HS-27A (cell line): Measurements from ENCODE around the gene MINDY4.

ENCODE experiments used
- DNase-seq: peaks from one replicate; pipeline ENCODE4 v3.0.0-alpha.2; 2012; ENCODE audit warnings: low read depth, missing footprints

Gene MINDY4

DNA sequence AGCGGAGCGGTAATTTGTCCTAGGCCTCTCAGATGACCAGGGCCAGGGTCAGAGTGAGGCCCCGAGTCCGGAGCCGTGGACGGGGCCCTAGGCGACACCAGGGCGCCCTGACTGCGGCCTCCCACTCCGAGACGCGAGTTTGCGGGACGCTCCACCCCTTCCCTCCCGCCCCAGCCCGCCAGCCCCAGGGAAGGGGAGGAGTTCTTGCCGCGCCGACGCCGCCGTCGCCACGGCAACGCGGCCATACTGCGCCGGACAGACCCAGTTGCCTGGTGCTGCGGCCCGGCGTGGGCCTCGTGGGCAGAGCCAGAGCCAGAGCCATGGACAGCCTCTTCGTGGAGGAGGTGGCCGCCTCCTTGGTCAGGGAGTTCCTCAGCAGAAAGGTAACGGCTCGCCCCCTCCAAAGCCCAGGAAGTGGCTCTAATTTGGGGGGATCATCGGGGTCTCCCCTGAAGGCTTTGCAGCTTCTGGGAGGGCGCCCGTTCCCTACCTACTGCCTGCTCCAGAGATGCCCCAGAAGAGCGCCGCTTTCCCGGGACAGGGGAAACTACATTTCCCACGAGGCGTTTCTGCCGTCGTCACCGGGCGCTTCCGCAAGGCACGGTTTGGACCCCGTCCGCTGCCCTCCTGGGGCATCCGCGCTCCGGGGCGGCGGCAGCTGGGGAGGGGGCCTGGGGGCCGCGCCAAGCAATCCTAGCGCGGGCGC is at the start of gene MINDY4:
Gene MINDY4, plus strand, starts transcription at position 244 of the 706 bp plus-strand sequence. Its CDS starts 77 bp downstream, at position 321.
- DNase-seq = no peak

DNA sequence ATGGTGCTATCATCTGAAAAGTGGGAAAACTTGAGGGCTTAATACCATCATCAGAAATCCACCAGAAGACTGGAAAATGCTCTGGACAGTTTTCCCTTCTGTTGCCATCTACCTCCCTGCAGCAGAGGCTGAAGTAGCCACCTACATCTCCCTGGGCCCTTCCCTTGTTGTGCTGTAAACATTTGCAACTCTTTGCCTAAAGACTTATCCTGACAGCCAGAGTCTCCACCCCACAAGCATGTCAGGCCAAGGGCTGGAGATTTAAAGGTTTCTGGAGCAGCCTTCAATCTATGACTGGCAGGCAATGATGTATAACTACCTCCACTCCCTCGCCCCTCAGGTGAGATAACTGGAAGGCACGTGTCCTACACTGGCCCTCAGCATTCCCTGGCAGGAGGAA is 49.0 kb upstream of the MINDY4 start:
- DNase-seq = no peak

DNA sequence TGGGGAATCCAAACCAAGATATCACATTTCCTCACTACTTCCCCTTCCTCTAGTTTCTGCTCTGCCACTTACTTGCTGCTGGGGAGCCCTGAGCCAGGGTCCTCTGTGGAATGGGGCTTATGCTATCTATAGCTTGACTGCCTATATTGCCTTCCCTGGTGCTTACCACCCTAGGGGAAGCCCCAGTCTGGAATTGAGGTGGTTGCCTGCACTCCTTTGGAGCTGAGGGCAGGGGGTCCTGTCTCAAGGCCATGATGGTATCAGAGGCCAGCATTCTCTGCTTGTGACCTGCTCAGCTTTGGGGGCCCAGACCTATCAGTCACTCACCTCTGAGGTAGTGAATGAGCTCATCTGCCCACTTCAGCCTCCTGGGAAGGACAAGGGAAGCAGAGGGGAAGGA is 48.5 kb upstream of the MINDY4 start:
- no peak for DNase-seq

- no peak for DNase-seq
These were observed 47.4 kb upstream of the MINDY4 start for GRCh38 chr7:30723776-30724175.

- no peak for DNase-seq
These were observed 44.8 kb upstream of the MINDY4 start for GRCh38 chr7:30726296-30727006.

GRCh38 chr7:30727061-30727945 is 43.9 kb upstream of the MINDY4 start:
- DNase-seq = no peak

DNA sequence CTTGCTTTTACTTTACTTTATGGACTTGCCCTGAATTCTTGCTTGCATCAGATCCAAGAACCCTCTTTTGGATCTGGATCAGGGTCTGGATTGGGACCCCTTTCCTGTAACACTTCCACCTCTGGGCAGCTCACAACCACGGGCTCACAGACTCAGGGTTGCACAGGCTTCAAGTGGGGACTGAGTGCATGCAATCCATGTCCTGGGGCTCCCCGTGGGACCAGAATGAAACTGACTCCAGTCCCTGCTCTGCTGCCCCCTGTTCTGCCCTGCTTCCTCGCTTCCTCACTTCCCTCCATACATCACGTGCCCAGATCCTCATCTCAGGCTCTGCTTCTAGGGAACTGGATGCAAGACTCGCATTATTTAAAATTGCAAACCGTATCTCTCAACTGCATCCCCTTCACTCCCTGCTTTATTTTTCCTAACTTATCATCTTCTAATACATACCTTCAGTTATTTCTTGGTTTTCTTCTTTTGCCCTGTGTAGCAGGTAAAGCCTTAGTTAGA is 42.6 kb upstream of the MINDY4 start:
- DNase-seq = no peak

DNA sequence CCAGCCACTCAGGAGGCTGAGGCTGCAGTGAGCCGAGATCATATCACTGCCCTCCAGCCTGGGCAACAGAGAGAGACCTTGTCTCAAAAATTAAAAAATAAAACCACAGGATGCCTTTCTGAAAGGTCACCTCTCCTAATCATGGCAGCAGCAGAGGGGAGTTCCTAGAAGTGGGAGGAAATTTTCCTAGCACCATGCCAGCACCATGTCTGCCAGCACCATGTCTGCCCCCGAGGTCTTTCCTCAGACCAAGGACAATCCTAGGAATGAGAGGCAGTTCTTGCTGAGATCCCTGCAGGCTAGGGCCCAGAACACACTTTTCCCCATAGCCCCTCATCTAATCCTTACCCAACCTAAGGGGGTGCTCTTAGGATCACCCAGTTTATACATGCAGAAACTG is 41.6 kb upstream of the MINDY4 start:
- no peak for DNase-seq

DNA sequence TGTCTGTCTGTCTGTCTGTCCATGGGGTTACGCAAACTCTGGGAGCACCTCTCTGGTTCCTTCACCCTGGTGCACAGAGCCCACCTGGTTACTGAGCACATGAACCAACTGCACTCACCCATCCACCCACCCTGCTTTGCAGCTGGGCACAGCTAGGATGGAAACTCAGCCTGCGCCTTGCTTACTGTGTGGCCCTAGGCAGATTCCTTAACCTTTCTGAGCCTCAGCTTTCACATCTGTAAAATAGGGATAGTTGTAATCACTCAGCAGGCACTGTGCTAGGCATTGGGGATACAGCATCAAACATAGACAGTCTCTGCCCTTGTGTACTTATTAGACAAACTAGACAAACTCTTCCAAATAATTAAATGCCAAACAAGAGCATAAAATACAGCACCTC is 41.1 kb upstream of the MINDY4 start:
- DNase-seq = no peak

GRCh38 chr7:30730996-30731395 is 40.2 kb upstream of the MINDY4 start:
- no peak for DNase-seq

GRCh38 chr7:30731581-30731980 is 39.6 kb upstream of the MINDY4 start:
- DNase-seq = no peak

DNA sequence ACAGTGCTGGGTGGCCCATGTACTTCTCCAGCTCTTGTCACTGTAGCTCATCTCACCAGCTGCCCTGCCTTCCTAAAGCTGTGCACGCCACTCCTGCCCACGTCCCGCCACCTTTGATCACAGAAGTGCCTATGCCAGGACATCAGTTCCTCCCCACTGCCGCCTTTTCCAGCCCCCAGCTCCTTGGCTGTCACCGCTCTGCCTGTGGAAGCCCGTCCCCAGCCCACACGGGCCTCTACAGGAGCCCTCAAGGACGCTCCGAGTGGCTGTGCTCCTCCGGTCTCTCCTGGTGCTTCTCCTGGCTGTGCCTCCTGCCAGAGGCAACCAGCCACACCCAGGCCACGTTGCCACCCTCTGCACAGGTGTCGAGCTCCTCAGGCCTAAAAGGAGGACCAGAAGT is 38.6 kb upstream of the MINDY4 start:
- no peak for DNase-seq

DNA sequence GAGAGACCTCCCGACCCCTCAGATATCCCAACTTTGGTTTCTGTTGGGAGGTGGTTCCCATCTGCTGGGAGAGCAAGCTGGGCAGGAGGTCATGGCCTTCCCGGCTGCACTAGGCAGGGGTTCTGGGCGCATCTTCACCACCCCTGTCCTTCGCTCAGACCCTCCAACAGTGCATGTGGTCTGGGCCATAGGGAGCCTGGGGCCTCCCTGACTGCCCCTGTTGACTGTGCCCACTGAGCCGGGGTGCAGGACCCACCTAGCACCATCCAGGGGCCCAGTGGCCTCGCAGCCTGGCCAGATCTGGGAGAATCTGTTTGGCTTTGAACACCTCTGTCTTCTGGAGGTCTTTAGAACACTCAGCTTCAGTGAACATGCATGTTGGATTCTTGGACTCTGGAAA is 38.0 kb upstream of the MINDY4 start:
- no peak for DNase-seq

DNA sequence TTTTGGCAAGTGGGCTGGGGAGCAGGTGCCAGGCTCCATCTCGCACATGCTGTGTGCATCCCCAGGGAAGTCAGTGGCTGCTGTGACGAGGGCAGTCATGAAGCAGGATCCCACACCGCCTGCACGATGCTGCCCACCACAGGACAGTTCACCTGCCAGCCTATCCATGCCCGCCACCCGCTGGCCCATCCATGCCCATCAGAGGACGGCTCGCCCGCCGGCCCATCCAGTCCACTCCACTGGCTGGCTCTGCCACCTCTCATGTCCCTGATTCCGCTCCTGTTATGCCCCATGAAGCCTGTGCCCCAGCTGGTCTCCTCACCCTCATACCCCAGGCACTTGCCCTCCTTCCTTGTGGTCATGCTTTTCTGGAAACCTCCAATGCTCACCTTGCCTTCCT is 37.5 kb upstream of the MINDY4 start:
- no peak for DNase-seq

GRCh38 chr7:30734497-30734896 is 36.7 kb upstream of the MINDY4 start:
- DNase-seq = no peak

DNA sequence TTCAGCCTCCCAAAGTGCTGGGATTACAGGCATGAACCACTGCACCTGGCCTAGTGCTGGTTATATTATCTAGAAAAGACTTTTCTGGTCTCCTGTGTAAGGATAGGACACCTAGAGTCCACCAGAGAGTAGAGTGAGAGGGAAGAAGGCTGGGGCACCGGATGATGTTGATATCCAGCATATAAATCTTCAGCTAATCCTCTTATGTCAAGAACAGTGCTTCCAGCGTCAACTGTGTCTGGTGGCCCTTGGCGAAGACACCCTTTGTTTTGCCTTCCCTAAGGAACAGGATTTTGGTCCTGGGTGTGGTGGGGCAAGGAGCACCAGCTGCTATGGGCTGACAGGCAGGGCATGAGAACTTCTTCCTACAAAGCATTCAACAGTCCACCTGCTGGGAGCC is 35.6 kb upstream of the MINDY4 start:
- DNase-seq = no peak

DNA sequence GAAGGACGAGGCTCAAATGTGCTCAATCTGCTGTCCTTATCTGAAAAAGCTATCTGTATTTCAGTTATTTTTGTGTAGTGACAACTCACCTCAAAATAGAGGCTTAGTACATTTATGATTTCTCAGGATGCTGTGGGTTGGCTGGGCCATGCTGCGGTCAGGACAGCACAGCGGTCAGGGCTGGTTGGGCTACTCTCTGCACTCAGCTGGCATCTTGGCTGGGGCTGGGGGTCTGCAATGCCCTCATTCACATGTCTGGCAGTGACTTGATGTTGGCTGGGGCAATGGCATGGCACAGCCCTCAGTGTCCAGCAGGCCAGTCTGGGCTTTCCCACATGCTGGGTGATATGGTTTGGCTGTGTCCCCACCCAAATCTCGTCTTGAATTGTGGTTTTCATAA is 34.9 kb upstream of the MINDY4 start:
- no peak for DNase-seq

DNA sequence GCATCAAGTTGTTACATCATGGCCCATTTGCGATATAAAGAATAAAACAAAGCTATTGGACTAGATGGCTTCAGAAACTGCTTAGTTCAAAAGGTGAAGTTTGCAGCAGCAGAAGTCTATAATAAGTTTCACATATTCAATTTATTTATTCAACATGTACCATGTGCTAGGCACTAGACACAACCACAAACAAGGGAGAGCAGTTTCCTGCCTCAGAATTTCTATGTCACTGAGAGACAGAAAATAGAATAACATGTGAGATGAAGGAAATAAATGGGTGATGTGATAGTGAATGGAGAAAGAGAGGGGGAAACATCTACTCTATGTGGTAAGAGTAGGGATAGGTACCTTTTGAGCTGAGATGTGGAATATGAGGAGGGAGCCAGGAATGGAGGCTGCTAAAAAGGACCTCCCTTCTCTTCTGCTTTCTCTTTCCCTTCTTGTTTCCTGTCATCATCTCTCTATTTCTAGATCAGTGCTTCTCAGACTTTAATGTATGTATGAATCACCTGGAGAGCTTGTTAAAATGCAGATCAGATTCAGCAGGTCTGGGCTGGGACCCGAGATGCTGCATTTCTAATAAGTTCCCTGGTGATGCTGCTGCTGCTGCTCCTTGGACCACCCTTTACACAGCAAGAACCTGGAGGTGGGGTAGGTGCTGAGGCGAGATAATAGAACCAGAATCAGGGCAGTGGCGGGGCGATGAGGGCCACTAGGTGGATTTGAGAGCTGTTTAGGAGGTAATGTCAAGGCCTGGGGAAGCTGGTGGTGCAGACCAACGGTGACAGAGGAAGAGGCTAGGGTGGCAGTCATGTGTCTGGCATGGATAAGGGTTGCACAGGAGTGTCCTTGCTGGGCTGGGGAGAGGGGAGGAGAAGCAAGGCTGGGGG is 32.9 kb upstream of the MINDY4 start:
- no peak for DNase-seq

GRCh38 chr7:30739691-30740090 is 31.5 kb upstream of the MINDY4 start:
- DNase-seq = no peak

GRCh38 chr7:30740417-30741181 is 30.6 kb upstream of the MINDY4 start:
- DNase-seq = no peak

GRCh38 chr7:30741289-30741688 is 29.9 kb upstream of the MINDY4 start:
- DNase-seq = no peak
